SU-DHL-6 (cell line): ENCODE results near the gene IP6K3.

Experiments
- H2AFZ ChIP-seq: fragments of 200-600 bp; sonication (generic); 2 replicates; pipeline ENCODE4 v1.6.1; 2014; ENCODE audit warnings: low read depth, mild to moderate bottlenecking, moderate library complexity, mixed read lengths, antibody characterized with exemption, low read length; ENCODE audit not compliant: severe bottlenecking
- H3F3A ChIP-seq: fragments of 200-600 bp; shearing (Covaris generic); 2 replicates; pipeline ENCODE4 v1.6.0; 2016; ENCODE audit warnings: antibody characterized with exemption, mild to moderate bottlenecking; ENCODE audit not compliant: insufficient read depth
- H3K27ac ChIP-seq: fragments of 200-600 bp; sonication (generic); 2 replicates; pipeline ENCODE4 v1.5.1; 2016; ENCODE audit warnings: low read depth, mild to moderate bottlenecking, low read length, moderate library complexity, mixed read lengths
- H3K27me3 ChIP-seq: fragments of 200-600 bp; sonication (generic), shearing (Covaris generic); 2 replicates; pipeline ENCODE4 v1.6.0; 2014; ENCODE audit warnings: mild to moderate bottlenecking, low read length
- H3K36me3 ChIP-seq: fragments of 200-600 bp; sonication (generic); 2 replicates; pipeline ENCODE4 v1.6.1; 2014; ENCODE audit warnings: mild to moderate bottlenecking, low read length, mixed read lengths
- H3K4me2 ChIP-seq: fragments of 300-600, 200-600 bp; shearing (Covaris generic), sonication (generic); 2 replicates; pipeline ENCODE4 v1.6.0; 2014; ENCODE audit warnings: low read length, low read depth, mild to moderate bottlenecking; ENCODE audit not compliant: poor library complexity, severe bottlenecking
- H3K4me3 ChIP-seq: fragments of 200-600 bp; sonication (generic); 2 replicates; pipeline ENCODE4 v1.5.1; 2014; ENCODE audit warnings: antibody characterized with exemption, low read length, mild to moderate bottlenecking, mixed read lengths; ENCODE audit not compliant: insufficient read depth, poor library complexity, severe bottlenecking
- H3K79me2 ChIP-seq: fragments of 200-600 bp; sonication (generic); 2 replicates; pipeline ENCODE4 v1.6.1; 2014; ENCODE audit warnings: mild to moderate bottlenecking, low read length, moderate library complexity; ENCODE audit not compliant: insufficient read depth
- H3K9ac ChIP-seq: fragments of 200-600 bp; sonication (generic); 2 replicates; pipeline ENCODE4 v1.7.0; 2014; ENCODE audit warnings: mild to moderate bottlenecking, low read length
- H3K9me2 ChIP-seq: fragments of 200-600 bp; sonication (generic); replicated peaks from 2 replicates; pipeline ENCODE4 v1.6.1; 2014; ENCODE audit warnings: low read length; ENCODE audit not compliant: insufficient read depth
- H3K9me3 ChIP-seq: fragments of 200-600 bp; sonication (generic); 2 replicates; pipeline ENCODE4 v1.6.1; 2014; ENCODE audit warnings: low read length, mixed read lengths; ENCODE audit not compliant: insufficient read depth
- H4K20me1 ChIP-seq: fragments of 200-600 bp; sonication (generic); 2 replicates; pipeline ENCODE4 v1.6.1; 2014; ENCODE audit warnings: low read depth, mild to moderate bottlenecking, antibody characterized with exemption, low read length, moderate library complexity, mixed read lengths
- CTCF ChIP-seq: fragments of 200-600 bp; sonication (generic); IDR thresholded peaks from one replicate; pipeline ENCODE4 v1.5.1; 2017; ENCODE audit warnings: antibody characterized with exemption, mild to moderate bottlenecking, low read length, moderate library complexity; ENCODE audit not compliant: insufficient read depth, poor library complexity, severe bottlenecking
- EZH2phosphoT487 ChIP-seq: fragments of 200-600 bp; sonication (generic), shearing (Covaris generic); conservative IDR thresholded peaks from 2 replicates; pipeline ENCODE4 v1.6.1; 2018; ENCODE audit warnings: mild to moderate bottlenecking, antibody characterized with exemption, low read length, moderate library complexity, mixed read lengths

The IP6K3 gene

DNA sequence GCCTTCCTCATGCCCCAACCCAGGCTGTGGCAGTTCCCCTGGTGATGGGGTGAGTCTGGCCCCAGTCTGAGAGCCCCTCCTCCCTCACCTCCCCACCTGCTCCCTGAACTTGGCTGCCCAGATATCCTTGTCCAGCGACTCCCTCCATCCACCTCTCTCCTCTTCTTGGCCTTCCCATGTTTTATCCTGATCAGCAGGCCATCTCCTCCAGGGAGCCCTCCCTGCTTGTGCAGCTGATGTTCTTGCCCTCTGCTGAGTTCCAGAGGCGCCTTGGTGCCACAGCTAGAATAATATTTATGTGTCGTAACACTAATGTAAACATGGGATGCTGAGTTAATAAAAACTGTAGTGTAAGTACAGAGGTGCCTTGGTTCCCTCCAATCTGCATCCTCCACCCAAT, 10.4 kb upstream of the IP6K3 start:
- Histone ChIP-seq H2AFZ (no peak overlapping the region), H3K27ac (no peak overlapping the region), H3K79me2 (no peaks in the 10 kb centered on the region), H3K27me3 (no peaks in the 10 kb centered on the region), H3F3A (no peaks in the 10 kb centered on the region), H3K9me2 (no peaks in the 10 kb centered on the region), H3K36me3 (no peaks in the 10 kb centered on the region), H3K4me2 (no peak overlapping the region), H3K4me3 (no peak overlapping the region), H3K9me3 (no peaks in the 10 kb centered on the region), H4K20me1 (no peaks in the 10 kb centered on the region), H3K9ac (no peak overlapping the region)
- no peak for TF ChIP-seq EZH2phosphoT487
- no peak for TF ChIP-seq CTCF

DNA sequence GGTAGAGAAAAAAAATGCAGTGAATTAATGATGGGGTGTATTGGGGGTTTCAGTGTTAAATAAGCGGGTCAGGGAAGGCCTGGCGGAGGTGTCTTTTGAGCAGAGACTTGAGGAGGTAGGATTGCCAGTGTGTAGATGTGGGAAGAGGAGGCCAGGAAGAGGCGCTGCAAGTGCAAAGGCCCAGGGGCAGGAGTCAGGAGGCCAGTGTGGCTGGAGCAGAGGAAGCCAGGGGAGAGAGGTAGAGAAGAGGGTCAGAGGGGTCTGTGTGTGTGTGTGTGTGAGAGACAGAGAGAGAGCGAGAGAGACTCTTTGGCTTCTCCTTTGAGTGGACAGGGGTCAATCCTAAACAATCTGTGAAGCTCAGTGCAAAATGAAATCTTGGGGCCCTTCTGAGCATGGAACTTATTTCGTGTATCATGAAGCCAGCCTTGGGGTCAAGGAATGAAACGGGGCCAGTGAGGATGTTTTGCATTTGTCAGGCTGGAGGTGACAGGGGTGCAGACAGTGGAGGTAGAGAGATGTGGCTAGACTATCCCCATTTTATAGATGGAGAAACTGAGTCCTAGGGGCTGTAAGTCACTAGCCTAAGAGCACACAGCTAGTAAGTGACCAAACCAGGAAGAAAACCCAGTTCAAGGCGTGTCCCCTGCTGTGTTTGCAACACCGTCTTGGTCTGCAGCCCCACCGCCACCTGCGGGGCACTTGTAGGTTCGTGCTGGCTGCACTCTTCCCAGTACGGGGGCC, 9.7 kb upstream of the IP6K3 start:
- Histone ChIP-seq H3F3A (no peaks in the 10 kb centered on the region), H3K27me3 (no peaks in the 10 kb centered on the region), H2AFZ (no peak overlapping the region), H3K9ac (no peak overlapping the region), H3K4me3 (no peak overlapping the region), H3K4me2 (no peak overlapping the region), H3K36me3 (no peaks in the 10 kb centered on the region), H3K9me2 (no peaks in the 10 kb centered on the region), H4K20me1 (no peaks in the 10 kb centered on the region), H3K79me2 (no peaks in the 10 kb centered on the region), H3K27ac (no peak overlapping the region), H3K9me3 (no peaks in the 10 kb centered on the region)
- no peak for TF ChIP-seq EZH2phosphoT487
- TF ChIP-seq CTCF, result no peak

DNA sequence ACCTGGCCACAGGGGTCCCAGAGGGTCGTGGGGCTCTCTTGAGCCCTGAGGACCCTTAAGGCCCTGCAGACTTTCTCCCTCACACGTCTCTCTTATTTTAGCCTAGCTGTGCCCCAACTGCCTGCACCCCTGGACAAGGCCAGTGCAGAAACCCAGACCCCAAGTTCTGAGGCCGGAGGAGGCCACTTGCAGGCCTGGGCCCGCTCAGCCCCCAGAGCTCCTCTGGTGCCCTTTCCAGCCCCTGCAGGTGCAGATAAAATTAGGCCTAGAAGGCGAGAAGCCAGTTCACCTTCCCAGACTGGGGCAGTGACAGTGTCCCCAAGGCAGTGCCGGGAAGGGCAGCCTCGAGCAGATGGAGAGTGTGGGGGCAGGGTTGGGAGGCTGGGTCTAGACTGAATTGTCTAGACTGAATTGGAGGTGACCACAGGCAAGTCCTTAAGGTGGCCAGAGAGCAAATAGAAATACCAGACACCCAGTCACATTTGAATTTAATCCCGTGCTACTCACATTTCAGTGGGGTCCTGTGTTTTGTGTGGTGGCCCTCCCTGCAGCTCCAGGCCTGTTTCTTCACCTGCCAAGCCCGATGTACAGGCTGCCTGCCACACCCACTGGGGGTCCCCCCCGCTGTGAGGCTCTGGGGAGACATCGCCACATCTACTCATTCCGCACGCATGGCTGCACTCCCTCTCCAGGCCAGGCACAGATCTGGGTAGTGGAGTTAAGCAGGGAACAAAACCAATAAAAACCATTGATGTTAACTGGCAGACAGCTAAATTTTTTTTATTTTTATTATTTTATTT, 8.6 kb upstream of the IP6K3 start:
- no peak overlapping the region for H3K4me2 ChIP-seq
- no peaks in the 10 kb centered on the region; the same call in 1 of the 2 replicates for H4K20me1 ChIP-seq
- no peaks in the 10 kb centered on the region for H3K9me2 ChIP-seq
- TF ChIP-seq EZH2phosphoT487 (no peak), CTCF (no peak)
- no peaks in the 10 kb centered on the region for H3K79me2 ChIP-seq
- no peaks in the 10 kb centered on the region for H3K9me3 ChIP-seq
- no peaks in the 10 kb centered on the region for H3F3A ChIP-seq
- no peak overlapping the region for H3K9ac ChIP-seq
- H3K4me3 ChIP-seq, result no peak overlapping the region
- H3K27me3 ChIP-seq, result no peaks in the 10 kb centered on the region
- H3K27ac ChIP-seq, result no peak overlapping the region
- H3K36me3 ChIP-seq, result no peaks in the 10 kb centered on the region
- no peak overlapping the region for H2AFZ ChIP-seq
